Measurements from ENCODE around the gene STK11IP. TPM values are rescaled to one million over a fixed set of nuclear protein-coding genes. Genes with fewer than 3 reads are reported as not detected.

The STK11IP gene
- total RNA-seq, 1 donor from 2014 or later = 6.9 TPM

DNA sequence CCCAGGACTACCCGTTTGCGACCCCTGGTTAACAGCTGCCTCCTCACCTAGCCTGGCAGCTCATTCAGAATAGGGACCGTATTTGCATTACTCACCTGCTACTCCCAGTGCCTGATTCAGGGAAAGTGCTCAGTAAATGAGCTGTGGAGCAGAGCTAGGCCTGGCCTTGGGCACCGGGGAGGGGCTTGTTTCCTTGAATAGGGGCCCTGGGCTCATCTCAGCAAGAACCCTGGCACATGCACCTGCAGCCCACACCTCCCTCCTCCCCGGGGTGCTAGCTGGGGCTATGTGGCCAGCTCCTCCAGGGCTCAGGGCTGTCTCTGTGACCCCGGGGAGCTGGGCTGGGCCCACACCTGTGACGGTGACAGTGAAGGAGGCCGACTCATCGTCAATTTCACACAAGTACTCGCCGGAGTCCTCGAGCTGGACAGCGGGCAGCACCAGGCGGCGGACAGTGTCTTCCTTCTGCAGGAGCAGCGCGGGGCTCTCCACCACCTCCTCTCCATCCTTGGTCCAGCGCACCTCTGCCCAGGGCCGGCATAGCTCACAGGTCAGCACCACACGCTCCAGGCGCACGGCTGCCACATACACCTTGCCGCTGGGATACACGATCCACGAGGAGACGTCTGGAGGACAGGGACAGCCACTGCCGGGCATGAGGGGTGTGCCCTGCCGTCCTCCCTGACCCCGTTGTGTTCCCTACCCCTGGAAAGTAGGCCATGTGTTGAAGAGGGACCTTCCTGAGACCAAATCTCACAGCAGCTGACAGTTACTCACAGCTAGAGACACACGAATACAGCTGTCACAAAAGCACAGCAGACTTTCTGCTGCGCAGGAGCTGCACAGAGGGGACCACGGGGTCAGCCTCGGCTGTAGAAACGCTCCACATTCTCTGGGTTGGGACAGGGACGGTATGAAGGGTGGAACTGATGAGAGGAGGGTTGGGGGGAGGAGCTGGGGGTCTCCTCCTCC is 35.3 kb upstream of the STK11IP start:
- DNase-seq (ENCODE audit: low read depth, low spot score) = no peak

GRCh38 chr2:219563271-219563928 is 34.3 kb upstream of the STK11IP start:
- no peak for DNase-seq (ENCODE audit: low read depth, low spot score)

DNA sequence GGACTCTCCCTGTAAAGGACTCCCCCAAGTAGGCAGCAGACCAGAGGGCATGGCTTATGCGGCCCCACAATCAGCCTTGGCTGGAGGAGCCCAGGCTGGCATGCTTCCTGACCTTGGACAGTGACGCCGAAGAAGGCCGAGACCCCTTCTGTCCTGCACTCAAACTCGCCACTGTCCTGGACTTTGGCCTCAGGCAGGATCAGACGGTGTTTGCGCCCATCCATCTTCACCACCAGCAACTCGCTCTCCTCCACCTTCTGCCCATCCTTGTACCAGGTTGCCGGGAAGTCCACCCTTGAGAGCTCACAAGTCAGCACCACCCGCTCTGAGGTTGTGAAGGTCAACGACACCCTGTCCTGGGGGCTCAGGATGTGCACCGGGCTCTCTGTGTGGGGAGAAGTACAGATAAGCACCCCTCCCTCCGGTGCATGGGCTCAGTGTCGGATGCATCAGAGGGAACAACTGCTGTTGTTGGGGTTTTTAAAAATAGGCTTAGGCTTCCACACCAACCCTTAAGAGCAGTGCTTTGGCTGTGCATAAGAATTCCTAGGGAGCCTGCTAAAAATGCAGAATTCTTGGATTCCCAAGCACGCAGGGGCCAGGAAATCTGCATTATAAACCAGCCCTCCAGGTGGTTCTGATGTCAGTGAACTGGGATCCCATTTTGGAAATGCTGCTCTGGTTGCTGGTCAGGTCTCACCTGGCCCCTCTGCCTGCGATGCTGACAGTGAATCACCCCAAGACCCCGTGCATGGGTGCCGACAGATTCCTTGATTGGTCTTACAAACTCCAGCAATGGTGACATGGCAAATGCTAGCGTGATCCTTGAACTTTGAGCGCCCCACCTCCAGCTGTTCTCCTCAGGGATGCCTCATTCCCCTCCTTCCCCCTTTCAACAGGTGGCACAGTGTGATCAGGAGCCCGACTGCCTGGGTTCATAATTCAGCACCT is 32.3 kb upstream of the STK11IP start:
- DNase-seq (ENCODE audit: low read depth, low spot score) = no peak

DNA sequence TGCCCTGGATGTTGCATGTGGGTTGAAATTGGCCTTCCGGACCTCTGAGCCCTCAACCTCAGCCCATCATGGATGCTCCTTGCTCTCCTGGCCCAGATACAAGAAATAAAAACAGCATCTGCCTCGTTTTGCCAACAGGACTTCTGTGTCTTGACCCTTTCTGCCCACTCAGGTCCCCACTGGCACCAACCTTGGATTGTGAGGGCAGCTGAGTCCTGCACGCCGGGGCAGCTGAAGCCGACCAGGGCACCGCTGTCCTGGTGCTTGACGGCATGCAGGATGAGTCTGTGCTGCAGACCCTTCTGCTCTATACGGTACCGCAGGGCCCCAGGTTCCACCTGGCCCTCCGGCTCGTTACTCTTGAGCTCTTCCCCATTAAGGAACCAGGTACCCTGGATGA is 31.0 kb upstream of the STK11IP start:
- no peak for DNase-seq (ENCODE audit: low read depth, low spot score)

DNA sequence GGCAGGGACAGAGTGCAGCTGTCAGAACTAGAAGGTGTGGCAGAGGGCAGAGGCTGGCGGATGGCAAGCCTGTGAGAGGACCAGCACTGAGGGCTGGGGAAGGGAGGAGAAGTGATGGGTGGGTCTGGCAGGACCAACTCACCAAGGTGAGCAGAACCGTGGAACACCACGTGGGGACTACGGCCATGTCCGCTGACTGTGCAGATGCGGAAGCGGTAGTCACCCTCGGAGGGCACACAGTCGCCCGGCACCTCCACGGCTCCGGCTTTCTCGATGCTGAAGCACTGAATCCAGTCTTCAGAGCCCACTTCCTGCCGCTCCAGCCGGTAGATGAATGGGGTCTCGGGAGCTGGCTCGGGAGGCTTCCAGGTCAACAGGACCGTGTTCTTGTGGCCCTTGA is 30.5 kb upstream of the STK11IP start:
- no peak for DNase-seq (ENCODE audit: low read depth, low spot score)

GRCh38 chr2:219567791-219568361 is 29.8 kb upstream of the STK11IP start:
- no peak for DNase-seq (ENCODE audit: low read depth, low spot score)

DNA sequence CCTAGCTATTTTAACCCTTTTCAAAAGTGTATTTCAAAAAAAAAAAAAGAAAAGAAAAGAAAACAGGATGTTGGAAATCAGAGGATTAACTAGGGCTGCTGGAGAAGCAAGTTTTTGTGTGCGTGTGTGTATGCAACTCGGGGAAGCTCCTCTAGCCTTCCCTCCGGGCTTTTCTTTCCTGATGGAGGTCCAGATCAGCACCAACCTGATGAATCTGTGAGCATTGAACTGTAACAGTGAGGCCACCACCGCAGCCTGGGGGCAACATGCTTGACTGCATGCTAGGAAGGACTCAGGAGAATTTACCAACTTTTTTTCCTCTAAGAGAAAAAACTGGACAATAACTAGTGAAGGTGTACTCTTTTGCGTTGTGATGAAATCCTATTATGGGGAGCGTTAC is 28.6 kb upstream of the STK11IP start:
- DNase-seq (ENCODE audit: low read depth, low spot score) = no peak

DNA sequence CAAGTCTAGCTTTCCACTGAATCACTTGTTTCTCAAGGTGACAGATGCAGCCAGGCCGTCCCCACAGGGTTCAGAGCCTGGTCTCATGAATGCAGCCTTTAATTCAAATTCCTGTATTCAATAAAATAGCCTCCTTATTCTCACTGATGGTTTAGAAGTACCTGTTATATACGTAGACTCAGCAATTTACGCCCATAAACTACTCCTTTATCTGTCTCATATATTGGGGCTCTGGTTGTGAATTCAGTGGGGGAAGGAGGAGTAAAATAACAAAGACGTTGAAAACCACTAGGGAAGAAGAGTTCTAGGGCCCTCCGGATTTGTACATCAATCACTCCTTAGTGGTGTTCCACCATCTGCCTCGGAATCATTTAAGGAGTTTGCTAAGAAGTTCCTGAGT is 28.0 kb upstream of the STK11IP start:
- no peak for DNase-seq (ENCODE audit: low read depth, low spot score)

GRCh38 chr2:219570194-219570923 is 27.3 kb upstream of the STK11IP start:
- no peak for DNase-seq (ENCODE audit: low read depth, low spot score)

DNA sequence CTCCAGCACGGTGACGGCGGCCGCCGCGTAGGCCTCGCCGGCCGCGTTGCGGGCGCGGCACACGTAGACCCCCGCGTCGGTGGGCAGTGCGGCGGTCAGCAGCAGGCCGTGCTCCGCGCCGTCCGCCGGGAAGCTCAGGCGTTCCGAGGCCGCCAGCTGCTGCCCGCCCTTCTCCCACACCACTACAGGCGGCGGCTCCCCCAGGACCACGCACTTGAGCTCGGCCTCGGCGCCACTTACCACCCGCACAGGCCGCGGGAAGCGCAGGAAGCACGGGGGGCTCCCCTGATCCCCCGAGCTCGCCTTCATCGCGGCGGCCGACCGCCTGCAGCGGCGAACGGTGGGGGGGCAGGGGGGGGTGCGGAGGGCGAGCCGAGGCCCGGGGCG is 26.7 kb upstream of the STK11IP start:
- no peak for DNase-seq (ENCODE audit: low read depth, low spot score)

DNA sequence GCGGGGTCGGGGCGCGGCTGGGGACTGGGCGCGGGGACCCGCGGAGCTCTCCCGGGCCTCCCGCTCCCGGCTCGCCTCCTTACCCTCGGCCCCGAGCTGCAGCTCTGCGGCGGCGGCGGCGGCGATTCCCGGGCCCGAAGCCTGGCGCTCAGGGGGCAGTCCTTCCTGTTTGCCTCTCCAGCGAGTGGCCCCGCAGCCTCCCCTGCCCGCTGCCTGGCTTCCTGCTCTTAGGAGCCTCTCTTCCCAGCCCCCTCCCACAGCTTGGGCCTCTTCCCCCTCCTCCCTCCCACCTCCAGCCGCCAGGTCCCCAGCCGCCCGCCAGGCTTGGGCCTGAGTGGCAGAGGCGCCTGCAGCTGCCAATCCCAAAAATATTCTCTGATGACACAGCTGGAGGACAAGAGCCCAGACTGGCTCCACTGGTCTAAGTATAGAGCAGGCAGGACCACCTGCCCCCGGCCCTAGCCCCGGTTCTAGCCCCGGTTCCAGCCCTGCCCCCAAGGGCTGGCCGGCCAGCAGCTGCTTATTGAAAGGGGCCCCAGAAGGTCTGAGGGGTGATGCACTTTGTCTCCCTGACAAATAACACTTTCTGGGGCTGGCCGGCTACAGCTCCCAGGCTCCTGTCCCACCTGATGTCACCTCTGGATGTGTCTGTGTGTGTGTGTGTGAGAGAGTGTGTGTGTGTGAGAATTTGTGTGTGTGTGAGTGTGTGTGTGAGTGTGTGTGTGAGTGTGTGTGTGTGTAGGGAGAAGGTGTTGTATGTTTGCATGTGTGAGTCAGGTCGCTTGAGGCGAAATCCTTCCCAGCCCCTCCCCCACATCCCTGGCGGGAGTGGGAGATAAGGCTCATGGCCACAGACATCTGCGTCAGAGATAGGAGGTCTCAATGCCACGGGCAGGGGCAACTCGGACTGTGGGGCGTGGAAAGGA is 26.1 kb upstream of the STK11IP start, which contains the start of gene OBSL1:
TSS of gene OBSL1 (minus strand) at position 229 of the 926 bp plus-strand sequence. CDS start 307 bp downstream, outside the sequence.
- DNase-seq (ENCODE audit: low read depth, low spot score) = peak; percentile 19

DNA sequence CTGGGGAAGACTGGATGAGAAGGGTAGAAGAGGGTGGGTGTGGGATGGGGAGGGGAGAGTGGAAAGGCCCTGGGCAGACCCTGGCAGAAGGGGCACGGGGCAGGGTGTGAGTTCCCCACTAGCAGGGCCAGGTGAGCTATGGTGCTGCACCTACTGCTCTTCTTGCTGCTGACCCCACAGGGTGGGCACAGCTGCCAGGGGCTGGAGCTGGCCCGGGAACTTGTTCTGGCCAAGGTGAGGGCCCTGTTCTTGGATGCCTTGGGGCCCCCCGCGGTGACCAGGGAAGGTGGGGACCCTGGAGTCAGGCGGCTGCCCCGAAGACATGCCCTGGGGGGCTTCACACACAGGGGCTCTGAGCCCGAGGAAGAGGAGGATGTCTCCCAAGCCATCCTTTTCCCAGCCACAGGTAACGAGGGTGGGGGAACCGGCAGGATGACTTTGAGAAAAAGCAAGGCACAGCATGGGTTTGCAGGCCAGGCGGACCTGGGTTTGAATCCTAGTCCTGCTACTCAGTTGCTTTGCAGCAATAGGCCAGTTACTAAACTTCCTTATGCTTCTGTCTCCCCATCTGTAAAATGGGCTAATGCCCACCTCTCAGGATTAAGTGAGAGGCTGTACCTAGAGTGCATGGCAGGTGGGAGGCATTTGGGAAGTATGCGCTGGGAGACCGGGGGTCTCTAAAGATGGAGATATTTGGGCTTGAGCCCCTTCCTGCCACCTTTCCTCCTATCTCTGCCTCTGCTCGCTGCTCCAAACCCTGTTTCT is 25.2 kb upstream of the STK11IP start, which contains the start of gene INHA:
TSS of gene INHA (plus strand) at position 74 of the 765 bp plus-strand sequence. CDS start at position 139, 65 bp downstream.
- DNase-seq (ENCODE audit: low read depth, low spot score) = no peak

DNA sequence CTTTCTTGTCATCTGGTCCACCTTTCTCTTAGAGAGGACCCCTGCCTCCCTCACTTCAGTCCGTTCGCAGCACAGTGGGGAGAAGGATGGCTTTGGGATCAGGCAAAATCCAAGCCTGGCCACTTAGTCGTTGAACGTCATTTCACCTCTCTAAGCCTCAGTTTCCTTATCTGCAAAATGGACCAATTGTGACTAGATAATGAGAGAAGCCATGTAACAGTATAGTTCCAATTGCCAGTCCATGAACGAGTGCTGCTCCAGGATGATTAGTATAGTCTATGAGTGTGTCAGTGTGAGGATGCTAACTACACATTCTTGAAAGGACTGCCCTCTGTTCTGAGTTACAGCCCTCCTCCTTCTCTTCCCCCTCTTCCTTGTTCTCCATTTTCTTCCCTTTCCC is 24.5 kb upstream of the STK11IP start:
- no peak for DNase-seq (ENCODE audit: low read depth, low spot score)

DNA sequence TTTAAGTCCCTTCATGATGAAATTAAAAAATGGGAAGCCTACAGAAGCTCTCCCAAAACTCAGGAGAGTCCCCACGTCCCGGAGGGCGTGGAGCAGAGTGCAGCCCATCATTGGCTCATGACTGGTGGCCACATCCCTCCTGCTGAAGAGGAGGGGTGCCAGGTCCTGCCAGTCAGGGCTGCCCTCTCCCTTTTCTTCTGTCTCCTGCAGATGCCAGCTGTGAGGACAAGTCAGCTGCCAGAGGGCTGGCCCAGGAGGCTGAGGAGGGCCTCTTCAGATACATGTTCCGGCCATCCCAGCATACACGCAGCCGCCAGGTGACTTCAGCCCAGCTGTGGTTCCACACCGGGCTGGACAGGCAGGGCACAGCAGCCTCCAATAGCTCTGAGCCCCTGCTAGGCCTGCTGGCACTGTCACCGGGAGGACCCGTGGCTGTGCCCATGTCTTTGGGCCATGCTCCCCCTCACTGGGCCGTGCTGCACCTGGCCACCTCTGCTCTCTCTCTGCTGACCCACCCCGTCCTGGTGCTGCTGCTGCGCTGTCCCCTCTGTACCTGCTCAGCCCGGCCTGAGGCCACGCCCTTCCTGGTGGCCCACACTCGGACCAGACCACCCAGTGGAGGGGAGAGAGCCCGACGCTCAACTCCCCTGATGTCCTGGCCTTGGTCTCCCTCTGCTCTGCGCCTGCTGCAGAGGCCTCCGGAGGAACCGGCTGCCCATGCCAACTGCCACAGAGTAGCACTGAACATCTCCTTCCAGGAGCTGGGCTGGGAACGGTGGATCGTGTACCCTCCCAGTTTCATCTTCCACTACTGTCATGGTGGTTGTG is 23.0 kb upstream of the STK11IP start:
- DNase-seq (ENCODE audit: low read depth, low spot score) = no peak

- no peak for DNase-seq (ENCODE audit: low read depth, low spot score)
Observed at GRCh38 chr2:219575566-219576504, 21.8 kb upstream of the STK11IP start.

All from pulmonary artery endothelial cell (primary cell).